HG02981 (cell line): ENCODE results near the gene FASTK.
"Not testable (repeated sequence)": the region's sequence is repeated elsewhere in the genome, so short reads cannot be mapped to it uniquely, and the experiment has no call there.

Experiments used
- ATAC-seq: cut with Tn5 transposase; IDR thresholded peaks from one replicate; pipeline ENCODE4 v1.9.1; 2021; ENCODE audit warnings: mild to moderate bottlenecking, moderate library complexity; ENCODE audit not compliant: unreplicated experiment

FASTK gene

DNA sequence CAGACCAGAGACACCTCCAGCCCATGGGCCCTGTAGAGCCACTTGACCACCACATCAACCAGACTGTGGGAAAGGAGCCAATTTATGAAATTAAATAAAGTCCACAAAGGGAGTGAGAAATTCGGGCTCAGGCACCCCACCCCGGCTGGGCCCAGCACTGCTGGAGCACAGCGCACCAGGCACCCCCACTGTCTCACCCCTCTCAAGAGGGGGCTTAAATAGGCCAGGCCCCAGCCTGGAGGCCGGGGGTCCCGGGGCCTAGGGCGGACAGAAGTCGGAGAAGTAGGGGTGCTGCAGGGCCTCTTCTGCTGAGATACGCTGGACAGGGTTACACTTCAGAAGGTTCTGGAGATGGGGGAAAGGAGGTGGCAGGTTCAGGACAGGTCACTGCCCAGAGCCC is 26.9 kb downstream of the FASTK start:
- no peak for ATAC-seq

DNA sequence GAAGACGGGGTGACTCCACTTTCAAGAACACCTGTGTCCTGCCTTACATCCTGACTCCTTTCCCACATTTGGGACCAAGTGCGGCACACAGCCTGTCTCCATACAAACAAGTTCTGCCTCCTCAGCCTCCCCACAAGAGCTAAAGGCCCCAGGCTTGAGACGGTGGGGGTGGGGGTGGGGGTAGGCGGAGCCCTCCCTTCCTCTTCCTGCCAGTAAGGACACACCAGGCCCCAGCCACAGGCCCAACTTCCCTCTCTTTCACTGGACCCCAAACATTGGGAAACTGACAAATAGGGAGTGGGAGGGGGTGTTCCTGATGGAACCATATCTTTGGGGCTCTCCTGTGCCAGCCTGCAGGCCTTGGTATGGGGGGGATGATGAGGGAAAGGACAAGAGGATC is 27.5 kb downstream of the FASTK start:
- ATAC-seq: no peak

DNA sequence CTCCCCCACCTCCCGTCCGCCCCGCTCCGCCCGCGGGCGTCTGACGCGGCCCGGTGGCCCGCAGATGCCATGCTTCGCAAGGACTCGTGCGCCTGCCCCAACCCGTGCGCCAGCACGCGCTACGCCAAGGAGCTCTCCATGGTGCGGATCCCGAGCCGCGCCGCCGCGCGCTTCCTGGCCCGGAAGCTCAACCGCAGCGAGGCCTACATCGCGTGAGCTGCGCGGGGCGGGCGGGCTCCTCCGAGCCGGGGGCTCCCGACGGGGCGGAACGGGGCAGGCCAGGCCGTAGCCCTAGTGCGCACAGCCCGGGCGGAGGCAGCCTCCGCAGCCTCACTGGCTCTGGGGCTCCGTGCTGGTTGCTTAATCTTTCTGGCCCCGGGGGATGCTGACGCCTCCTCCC is 29.5 kb downstream of the FASTK start:
- ATAC-seq: no peak

DNA sequence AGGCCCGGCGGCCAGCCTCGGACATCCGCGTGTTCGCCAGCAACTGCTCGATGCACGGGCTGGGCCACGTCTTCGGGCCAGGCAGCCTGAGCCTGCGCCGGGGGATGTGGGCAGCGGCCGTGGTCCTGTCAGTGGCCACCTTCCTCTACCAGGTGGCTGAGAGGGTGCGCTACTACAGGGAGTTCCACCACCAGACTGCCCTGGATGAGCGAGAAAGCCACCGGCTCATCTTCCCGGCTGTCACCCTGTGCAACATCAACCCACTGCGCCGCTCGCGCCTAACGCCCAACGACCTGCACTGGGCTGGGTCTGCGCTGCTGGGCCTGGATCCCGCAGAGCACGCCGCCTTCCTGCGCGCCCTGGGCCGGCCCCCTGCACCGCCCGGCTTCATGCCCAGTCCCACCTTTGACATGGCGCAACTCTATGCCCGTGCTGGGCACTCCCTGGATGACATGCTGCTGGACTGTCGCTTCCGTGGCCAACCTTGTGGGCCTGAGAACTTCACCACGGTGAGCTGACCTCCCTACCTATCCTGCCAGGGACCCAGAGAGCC is 31.6 kb downstream of the FASTK start:
- ATAC-seq: no peak

DNA sequence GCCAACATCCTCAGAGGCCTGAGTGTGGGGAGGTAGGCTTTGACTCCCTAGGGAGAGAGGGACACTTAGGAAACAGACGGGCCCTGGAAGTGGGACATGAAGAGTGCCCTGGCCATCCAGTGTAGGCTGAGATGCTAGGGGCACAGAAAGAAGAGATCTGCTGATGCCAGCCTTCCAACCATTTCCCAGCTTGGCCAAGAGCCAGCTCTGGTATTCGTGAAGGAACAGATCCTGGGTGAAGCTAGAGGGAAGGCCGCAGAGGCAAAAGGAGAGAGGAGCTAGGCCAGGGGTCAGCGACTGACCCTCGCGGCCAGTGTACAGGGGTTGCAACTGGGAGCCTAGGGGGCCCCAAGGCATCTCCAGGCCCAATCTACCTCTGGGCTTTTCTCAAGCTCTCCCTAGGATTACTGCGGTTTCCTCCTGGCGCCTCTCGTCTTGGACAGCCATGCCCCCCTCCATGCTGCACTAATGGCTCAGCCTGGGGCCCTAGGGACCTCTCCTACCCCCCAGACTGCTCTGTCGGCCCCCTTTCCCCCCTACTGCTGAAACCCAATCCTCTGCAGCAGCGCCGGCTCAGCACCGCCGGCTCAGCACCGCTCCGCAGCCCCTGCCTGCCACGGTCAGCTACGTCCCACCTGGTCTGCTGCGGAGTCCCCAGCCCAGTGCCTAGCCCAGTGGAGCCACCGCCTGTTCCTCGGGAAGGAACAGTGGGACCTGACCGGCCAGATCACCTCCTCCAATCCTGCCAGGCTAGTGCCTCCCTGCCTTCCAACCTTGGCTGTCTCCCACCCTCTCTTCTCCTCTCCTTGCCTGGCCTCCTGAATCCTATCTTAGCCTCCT is 32.4 kb downstream of the FASTK start, which contains the start of gene ASIC3:
TSS of gene ASIC3 (plus strand) at position 556 of the 840 bp plus-strand sequence. CDS start 355 bp downstream, outside the sequence.
- ATAC-seq: no peak

DNA sequence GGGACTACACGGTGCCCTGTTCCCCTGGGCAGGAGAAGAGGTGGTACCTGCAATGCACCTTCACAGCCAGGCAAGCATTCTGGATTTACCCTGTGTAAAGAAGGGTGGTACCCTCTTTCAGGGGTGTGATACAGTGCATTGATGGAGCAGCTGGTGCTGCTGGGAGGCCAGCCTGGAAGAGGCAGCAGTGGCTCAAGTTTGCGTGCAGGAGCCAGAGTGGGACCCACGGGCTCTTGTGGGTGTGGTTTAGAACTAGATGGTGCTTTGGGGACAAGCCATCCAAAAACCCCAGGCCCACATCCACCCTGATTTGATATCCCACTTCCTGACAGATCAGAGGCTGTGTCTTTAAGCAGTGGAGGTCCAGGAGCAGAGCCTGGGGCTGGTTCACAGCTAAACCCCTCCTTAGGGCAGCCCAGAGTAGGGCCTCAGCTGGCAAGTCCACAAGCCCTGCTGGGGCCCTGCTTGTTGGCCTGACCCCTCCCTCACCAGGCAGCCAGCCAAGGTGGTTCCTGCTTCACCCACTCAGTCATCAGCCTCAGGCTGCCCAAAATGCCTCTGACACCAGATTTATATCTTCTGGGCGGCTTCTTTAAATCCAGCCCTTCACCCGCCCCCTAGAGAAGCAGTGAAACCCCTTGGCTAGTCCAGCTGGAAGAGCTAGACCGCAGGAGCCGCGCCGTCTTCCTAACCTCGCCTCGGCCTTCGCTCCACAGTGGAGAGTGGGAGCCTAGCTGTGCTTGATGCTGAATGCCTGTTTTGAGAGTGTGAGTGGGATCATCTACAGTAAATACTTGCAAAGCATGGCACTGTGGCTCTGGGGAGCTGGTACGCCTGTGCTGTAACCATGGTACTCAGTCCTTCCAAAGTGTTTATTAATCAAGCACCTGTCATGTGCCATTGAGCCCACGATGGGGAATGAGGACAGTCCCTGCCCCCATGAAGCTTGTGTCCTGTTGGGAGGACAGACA is 33.7 kb downstream of the FASTK start:
- no peak for ATAC-seq

DNA sequence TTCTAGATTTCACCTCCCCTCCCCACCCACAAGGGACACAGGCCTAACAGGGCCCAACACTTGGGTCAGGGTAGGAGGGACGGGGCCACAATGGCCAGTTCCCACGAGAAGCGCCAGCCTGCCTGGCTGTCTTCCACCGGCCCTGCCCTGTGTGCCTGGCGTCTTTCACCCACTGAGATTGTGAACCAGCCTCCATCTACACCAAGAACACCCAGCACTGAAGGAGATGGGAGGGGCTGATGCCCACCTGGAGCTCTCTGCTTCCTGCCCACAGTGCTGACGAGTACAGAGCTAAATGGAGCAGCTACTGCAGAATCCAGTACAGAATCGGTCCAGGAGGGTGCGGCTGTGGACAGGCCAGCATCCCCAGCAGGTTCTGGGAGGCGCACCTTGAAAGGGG is 34.6 kb downstream of the FASTK start:
- no peak for ATAC-seq

DNA sequence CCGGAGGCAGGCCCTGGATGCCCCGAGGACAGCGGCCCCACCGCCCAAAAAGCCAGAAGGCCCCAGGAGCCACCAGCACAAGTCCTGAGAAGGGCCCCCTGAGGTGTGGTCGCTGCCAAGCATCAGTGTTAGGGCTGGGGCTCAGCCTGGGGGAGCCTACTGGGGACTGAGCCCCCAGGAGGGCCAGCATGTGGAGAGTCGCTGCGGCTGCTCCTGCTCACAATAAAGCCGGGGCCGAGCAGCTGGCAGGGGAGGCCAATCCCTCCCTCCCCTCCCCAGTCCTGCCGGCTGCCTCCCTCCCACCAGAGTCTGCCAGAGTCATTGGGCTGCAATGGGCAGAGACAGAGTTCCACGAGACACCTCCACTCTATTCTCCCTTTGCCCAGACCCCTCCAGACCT is 35.3 kb downstream of the FASTK start:
- no peak for ATAC-seq

DNA sequence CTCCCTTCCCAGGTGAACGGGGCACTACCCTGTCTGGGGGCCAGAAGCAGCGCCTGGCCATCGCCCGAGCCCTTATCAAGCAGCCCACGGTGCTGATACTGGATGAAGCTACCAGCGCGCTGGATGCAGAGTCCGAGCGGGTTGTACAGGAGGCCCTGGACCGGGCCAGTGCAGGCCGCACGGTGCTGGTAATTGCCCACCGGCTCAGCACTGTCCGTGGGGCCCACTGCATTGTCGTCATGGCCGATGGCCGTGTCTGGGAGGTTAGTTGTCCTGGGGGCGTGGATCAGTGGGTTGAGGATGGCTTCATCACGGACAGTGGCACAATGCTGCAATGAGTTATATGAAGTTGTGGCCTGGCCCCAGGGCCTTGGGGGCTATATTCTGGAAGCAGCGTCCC is 36.6 kb downstream of the FASTK start:
- ATAC-seq: no peak

DNA sequence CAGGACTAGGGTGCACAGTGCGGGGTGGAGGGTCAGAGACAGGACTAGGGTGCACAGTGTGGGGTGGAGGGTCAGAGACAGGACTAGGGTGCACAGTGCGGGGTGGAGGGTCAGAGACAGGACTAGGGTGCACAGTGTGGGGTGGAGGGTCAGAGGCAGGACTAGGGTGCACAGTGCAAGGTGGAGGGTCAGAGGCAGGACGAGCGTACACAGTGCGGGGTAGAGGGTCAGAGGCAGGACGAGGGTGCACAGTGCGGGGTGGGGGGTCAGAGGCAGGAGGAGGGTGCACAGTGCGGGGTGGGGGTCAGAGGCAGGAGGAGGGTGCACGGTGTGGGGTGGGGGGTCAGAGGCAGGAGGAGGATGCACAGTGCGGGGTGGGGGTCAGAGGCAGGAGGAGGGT is 37.2 kb downstream of the FASTK start:
- not testable (repeated sequence) for ATAC-seq

DNA sequence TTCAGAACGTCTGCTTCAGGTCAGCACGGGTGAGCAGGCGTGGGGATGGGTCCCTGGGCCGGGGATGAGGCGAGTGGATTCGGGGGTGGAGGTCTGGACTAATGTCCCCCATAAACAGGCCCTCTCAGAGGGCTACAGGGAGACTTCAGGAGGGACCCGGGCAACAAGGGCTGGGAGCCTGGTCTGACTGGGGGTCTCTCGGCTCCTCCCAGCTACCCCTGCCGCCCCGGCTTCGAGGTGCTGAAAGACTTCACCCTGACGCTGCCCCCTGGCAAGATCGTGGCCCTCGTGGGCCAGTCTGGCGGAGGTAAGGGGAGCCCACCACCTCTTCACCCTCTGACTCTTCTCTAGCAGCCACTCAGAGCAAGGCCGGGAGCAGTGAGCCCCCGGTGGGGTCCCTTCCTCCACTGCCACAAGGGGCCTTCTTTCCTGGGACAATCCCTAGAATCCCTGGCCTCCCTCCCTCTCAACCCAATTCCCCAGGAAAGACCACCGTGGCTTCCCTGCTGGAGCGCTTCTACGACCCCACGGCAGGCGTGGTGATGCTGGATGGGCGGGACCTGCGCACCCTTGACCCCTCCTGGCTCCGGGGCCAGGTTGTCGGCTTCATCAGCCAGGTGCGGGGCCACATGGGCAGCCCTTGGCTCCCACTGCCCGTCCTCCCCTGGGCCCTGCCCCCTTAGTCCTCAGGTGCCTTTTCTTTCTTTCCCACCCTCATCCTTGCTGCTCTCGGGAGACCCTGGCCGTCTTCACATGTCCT is 39.8 kb downstream of the FASTK start:
- no peak for ATAC-seq

DNA sequence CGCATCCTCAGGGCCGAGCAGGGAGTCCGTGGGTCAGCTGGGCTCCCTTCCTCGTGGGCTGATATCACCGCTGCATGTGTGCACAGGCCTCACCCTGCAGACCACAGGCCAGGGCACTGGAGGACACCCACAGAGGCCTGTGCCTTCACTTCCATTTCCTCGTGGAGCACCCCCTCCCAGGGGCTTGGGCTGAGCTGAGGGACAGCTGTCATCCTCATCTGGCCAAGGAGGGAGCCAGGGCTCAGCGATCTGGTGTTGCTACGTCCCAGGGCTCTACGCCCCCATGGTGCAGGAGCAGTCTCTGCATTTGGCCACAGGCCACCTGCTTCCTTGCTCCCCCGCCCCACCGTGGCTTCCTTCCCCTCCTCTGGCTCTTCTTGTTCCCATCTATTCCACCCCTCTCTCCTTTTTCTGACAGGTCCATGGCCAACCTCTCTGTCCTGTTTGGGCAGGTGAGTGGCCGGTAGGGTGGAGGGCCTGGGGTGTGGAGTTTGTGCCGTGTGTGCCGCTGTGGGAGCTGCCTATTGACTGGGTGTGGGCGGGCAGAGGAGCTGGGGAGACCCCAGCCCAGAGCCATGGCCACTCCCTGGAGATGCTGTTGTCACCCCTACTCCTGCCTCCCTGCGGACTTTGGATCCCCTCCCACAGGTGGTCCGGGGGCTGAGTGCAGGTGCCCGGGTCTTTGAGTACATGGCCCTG is 40.6 kb downstream of the FASTK start:
- no peak for ATAC-seq

DNA sequence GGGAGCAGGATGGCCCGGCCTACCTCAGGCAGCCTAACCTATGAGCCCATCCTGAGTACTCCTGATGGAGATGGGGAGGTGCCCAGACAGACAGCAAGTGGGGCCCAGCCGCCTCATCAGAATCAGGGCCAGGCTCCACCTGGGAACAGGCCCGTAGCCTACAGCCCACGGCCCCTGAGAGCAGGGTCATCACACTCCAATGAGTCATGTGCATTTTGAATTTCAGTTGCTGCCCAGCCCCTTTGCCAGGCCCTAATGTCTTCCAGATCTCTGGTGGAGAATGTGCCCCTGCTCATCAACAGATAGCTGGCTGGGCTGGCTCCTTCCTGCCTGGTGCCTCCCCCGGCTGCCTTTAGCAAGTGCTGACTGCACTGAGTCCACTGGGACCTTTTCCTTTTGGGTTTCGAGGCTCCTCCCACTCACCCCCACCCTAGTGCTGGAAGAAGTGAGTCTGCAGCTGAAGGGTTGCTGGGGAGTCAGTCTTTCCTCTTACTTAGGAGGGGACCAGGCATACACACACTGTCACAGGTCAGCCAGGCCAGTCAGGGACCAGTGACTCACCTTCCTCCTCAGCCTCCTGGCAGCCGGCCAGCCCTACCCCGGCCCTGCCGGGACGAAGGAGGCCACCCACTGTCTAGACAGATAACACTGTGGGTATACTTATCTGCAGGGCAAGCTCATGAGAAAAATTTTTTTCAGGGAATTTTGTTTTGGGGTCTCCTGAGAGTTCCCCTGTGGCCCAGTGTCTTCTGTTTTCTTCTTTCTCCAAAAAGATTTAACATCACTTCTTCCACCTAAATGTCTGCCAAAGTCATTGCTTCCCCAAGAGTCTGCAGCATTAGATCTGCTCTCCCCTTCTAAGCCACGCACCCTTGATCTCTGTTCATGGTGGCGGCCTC is 41.4 kb downstream of the FASTK start:
- ATAC-seq: no peak

DNA sequence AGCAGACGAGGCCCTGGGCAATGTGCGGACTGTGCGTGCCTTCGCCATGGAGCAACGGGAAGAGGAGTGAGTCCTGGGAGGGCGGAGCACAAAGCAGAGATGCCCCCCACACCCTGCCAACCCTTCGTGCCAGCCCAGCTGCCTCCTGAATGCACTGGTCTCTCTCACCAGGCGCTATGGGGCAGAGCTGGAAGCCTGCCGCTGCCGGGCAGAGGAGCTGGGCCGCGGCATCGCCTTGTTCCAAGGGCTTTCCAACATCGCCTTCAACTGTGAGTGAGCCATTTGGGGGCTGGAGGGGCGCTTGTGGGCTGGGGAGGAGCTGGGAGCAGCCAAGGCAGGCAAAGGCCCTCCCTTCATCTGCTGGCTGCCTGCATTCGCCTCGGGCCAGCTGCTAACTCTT is 44.7 kb downstream of the FASTK start:
- no peak for ATAC-seq

DNA sequence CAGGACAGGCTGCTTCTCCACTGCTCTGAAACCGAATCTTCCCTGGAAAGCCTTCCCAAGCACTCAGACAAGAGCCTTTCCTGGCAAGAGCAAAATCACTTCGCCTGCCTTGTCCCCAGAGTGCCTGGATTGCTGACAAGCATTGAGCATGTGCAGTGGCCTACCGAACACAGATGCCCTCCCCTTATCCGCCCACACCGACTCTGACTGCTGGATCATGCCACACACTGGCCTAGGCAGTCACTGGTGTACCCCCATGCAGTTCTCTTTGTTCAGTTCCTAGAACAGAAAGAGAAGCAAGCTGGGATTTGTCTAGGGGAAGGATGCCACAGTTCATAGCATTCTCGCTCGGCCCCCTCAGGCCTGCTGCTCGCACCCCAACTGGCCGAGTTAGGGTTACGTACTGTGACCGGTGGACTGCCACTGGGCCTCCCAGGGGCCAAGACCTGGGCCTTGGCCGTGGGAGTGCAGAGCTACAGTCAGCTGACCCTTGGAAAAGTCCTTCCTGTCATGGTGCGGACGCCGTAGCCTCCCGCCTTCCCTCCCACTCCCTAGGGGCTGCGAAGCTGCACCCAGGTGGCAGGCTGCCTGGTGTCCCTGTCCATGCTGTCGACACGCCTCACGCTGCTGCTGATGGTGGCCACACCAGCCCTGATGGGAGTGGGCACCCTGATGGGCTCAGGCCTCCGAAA is 45.4 kb downstream of the FASTK start:
- ATAC-seq: no peak

DNA sequence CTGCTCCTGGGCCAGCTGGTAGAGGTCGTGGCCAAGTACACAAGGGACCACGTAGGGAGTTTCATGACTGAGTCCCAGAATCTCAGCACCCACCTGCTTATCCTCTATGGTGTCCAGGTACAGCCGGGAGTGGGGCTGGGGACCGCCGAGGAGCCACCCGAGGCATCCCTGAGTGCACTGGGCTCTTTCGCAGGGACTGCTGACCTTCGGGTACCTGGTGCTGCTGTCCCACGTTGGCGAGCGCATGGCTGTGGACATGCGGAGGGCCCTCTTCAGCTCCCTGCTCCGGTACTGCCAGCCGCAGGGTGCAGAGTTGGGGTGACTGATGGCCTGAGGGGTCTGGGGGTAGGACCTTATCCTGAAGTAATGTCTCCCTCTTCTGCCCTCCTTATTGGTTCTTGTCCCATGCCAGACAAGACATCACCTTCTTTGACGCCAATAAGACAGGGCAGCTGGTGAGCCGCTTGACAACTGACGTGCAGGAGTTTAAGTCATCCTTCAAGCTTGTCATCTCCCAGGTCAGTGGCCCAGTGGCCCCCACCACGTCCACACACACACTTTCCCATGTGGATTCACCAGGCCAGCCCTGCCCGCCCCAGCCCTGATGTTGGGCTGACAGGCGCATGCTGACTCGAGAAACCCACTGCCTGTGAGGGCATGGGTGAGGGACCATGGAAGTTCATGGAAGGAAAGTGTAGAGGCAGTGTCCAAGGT is 46.1 kb downstream of the FASTK start:
- no peak for ATAC-seq

DNA sequence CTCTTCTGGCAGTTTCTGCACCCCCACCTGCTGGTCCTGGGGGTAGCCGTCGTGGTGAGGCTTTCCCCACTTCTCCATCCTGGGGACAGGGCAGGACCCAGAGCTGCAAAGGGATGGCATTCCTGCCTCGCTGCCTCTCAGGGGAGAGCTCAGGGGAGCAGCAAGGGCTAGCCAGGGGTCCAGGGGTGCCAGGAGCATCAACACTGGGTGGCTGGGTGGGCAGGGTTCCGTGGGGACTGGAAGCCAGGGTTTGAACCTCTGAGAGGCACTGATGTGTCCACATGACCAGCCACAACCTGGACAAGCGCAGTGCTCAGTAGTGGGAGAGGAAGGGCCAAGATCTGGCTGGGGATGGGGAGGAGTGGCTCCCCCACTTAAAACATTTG is 46.8 kb downstream of the FASTK start:
- ATAC-seq: no peak
